LNCaP clone FGC (cell line): ENCODE measurements around the gene EHD4.
A peak's percentile ranks its signal among the peaks of the same experiment; 100 is the strongest.

ENCODE experiments used
- DNase-seq: peaks from one replicate; pipeline ENCODE4 v3.0.0-alpha.2; 2011; ENCODE audit warnings: low read depth
- H3K4me3 ChIP-seq: 2 replicates; pipeline ENCODE4 v1.5.1; 2011; ENCODE audit warnings: mild to moderate bottlenecking, low read depth, low read length, control low read depth
- TF ChIP-seq, protein P1 (sequence below): IDR thresholded peaks from 2 replicates; pipeline ENCODE4 v1.5.1; 2012; ENCODE audit warnings: mild to moderate bottlenecking; ENCODE audit not compliant: control insufficient read depth, insufficient read depth; ENCODE audit errors: extremely low read depth

The EHD4 gene

DNA sequence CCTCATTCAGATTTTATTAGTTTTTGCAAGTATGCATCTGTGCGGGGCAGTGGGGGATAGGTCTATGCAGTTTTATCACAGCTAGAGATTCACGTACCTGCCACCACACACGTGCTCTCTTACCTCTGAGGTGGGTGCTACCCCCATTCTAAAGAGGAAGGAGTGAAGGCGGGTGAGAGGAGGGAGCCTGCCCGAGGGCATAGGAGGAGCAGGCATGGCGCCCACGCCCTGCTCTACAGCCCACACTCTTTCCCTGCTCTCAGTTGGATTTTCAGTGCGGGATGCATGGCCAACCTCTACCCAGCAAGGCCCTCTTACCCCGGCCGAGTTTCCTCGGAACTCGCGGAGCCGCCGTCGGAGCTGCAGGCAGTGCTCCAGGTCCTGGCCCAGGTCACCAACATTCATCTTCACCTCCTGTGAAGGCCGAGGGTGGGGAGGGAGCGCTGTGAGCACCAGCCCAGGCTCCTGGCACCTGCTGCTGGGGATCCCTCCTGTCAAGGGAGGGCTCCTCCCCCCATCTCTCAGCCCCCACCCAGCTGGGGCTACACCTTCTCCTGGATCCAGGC lies 106.8 kb downstream of the EHD4 start:
- no peak overlapping the region for H3K4me3 ChIP-seq
- no peak for DNase-seq
- TF ChIP-seq, protein P1, sequence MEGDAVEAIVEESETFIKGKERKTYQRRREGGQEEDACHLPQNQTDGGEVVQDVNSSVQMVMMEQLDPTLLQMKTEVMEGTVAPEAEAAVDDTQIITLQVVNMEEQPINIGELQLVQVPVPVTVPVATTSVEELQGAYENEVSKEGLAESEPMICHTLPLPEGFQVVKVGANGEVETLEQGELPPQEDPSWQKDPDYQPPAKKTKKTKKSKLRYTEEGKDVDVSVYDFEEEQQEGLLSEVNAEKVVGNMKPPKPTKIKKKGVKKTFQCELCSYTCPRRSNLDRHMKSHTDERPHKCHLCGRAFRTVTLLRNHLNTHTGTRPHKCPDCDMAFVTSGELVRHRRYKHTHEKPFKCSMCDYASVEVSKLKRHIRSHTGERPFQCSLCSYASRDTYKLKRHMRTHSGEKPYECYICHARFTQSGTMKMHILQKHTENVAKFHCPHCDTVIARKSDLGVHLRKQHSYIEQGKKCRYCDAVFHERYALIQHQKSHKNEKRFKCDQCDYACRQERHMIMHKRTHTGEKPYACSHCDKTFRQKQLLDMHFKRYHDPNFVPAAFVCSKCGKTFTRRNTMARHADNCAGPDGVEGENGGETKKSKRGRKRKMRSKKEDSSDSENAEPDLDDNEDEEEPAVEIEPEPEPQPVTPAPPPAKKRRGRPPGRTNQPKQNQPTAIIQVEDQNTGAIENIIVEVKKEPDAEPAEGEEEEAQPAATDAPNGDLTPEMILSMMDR, result no peak

DNA sequence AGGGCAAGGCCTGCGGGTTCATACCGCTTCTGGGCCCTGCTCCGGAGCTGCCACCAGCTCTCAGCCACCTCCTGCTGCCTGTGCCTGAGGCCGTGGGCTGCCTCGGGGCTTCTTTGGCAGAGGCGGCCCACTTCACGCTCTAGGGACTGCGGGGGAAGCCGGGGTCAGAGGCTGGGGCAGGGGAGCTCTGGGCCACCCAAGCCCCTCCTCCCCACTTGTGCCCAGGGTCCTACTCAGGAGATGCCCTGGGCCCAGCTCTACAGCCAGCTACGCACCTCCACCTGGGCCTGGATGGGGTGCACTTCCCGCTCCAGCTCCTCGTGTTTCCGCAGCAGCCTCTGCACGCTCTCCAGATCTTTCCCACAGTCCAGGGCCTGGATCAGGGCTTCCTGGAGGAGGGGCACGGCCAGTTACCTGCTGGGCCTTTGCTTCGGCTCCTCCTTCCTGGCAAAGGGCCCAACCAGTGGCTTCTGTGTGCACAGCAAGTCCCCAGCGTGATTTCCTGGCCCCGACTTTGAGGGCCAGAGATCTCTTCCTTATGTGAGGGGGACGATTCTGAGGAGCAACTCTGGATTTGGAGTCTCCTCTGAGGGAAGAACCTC lies 109.7 kb downstream of the EHD4 start:
- TF ChIP-seq, protein P1, result no peak
- DNase-seq, result peak; percentile 82

DNA sequence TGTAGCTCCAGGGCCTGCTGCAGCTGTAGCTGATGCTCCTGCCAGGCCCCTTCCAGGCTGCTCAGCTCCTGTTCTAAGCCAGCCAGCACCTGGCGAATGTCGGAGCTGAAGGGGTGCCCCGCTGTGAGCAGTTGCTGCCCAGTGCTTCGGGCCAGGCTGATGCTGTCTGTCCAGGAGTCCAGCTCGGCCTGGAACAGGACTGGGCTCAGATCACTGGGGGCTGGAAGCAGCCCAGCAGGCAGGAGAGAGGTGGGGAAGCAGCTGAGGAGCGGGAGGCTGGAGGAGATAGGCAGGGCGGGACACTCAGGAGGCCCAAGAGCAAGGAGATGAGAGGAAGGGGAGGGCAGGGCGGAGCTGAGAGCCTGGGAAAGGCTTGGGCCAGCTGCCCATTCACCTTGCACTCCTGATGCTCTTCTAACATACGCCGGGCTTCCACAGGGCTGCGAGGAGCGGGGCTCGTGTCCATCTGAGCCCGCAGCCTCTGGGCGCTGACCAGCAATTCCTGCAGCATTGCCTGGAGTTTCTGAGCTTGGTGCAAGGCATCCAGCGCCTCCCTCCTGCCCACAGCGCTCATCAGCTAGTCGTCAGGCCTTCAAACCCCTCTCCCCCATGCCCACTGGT lies 110.5 kb downstream of the EHD4 start:
- no peak for DNase-seq
- TF ChIP-seq, protein P1, result no peak
- H3K4me3 ChIP-seq, result peak overlapping the region; percentile 18; the same call in 1 of the 2 replicates

More for the DNA sequence above, 109.7 kb downstream of the EHD4 start:
- peak overlapping the region; percentile 18 for H3K4me3 ChIP-seq

DNA sequence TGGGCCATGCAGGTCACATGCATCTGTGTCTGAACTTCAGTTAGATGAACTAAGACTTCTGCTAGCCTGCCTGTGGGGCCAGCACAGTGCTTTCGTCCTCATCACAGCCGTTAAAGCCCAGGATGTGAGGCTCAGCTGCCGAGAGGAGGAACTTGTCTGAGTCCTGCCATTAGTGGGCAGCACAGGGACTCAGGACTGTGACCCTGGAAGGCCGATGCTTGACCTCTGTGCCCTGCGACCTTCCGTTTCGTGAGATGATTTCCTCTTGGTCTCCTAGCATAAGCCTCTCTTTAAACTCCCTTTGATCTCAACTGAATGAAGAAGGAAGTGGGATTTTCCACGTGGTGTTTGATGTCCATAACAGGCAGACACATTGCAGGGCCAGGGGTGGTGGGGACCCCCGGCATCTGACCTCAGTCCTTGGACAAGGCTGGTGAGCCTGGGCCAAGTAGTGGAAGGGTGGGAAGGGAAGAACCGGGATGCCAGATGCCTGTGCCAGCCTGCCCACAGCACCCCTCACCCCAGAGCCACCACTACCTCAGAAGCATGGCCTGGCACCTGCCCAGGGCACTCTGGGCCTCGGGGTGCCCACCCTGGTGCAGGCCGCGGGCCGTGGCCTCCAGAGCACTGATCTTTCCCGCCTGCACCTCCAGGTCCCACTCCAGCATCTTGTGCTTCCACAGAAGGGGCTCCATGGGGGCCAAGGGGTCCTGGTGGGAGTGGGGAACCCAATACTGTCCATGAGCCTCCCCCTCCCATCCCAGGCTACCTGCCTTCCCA lies 112.1 kb downstream of the EHD4 start:
- no peak overlapping the region for H3K4me3 ChIP-seq
- TF ChIP-seq, protein P1, result no peak
- DNase-seq, result no peak

DNA sequence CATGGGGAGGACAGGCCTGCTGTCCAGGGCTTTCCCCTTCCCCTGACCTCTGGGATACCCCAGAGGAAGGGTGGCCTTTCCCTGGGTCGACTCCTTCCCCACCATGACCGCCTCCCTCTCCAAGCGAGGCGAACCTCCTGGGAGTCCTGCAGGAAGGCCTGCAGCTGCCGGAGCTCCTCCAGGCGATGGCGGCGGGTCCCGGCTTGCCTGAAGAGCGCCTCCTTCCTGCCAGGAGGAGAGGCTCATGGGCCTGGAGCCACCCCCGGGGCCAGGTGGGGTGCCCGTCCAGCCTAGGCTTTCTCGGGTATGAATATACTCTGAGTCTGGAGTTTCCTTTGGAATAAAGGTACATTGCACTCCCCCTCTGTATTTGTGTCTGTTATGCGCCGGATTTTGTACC lies 113.6 kb downstream of the EHD4 start:
- DNase-seq, result no peak
- TF ChIP-seq, protein P1, result no peak
- H3K4me3 ChIP-seq, result no peak overlapping the region

DNA sequence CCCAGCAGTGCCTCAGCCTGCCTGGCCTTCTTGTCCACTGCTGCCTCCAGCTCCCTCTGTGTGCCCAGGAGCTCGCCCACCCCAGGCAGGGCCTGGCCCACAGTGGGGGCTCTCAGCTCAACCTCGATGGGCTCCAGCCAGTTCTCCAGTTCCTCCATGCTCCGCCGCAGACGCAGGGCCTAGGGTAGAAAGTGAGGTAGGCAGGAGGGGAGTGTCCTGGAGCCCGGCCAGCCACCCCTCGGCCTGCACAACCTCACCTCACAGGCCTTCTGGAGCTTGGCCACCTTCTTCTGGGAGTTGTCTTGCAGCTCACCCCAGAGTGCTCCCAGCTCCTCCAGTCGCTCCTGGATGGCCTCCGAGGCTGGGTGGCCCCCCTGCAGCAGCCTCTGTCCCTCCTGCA lies 115.0 kb downstream of the EHD4 start:
- H3K4me3 ChIP-seq, result no peak overlapping the region
- no peak for DNase-seq
- TF ChIP-seq, protein P1, result no peak
